ENCODE measurements around the gene UGT1A10. TPM values are rescaled to one million over a fixed set of nuclear protein-coding genes. Genes with fewer than 3 reads are reported as not detected.
"Not testable (repeated sequence)": the region's sequence is repeated elsewhere in the genome, so short reads cannot be mapped to it uniquely, and the experiment has no call there.

UGT1A10 gene
- total RNA-seq, 4 donors from 2014 or later, result not detected

DNA sequence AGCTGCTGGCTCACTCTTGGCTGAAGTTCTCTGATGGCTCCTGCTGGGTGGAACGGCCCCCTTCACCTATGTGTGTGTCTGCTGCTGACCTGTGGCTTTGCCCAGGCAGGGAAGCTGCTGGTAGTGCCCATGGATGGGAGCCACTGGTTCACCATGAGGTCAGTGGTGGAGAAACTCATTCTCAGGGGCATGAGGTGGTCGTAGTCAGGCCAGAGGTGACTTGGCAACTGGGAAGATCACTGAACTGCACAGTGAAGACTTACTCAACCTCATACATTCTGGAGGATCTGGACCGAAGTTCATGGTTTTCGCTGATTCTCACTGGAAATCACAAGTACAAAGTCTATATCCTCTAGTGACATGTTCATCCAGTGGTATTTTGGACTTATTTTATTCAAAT lies 32.7 kb upstream of the UGT1A10 start:
- ATAC-seq (ENCODE audit: low FRiP score), result no peak
- DNase-seq (ENCODE audit: low spot score), result no peak
- TF ChIP-seq, protein P1, sequence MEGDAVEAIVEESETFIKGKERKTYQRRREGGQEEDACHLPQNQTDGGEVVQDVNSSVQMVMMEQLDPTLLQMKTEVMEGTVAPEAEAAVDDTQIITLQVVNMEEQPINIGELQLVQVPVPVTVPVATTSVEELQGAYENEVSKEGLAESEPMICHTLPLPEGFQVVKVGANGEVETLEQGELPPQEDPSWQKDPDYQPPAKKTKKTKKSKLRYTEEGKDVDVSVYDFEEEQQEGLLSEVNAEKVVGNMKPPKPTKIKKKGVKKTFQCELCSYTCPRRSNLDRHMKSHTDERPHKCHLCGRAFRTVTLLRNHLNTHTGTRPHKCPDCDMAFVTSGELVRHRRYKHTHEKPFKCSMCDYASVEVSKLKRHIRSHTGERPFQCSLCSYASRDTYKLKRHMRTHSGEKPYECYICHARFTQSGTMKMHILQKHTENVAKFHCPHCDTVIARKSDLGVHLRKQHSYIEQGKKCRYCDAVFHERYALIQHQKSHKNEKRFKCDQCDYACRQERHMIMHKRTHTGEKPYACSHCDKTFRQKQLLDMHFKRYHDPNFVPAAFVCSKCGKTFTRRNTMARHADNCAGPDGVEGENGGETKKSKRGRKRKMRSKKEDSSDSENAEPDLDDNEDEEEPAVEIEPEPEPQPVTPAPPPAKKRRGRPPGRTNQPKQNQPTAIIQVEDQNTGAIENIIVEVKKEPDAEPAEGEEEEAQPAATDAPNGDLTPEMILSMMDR (IDR thresholded peaks at IDR 0.05), result no peak

DNA sequence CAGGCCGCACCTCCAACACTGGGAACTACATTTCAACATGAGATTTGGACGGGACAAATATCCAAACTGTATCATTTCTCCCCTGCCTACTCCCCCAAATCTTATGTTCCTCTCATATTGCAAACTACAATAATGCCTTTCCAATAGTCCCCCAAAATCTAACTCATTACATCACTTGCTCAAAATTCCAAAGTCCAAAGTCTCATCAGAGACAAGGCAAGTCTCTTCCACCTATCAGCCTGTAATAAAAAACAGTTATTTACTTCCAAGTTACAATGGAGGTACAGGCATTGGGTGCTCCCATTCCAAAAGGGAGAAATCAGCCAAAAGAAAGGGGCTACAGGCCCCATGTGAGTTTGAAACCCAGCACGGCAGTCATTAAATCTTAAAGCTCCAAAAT lies 31.4 kb upstream of the UGT1A10 start:
- ATAC-seq (ENCODE audit: low FRiP score), result no peak
- TF ChIP-seq, protein P1 (IDR thresholded peaks at IDR 0.05), result no peak

DNA sequence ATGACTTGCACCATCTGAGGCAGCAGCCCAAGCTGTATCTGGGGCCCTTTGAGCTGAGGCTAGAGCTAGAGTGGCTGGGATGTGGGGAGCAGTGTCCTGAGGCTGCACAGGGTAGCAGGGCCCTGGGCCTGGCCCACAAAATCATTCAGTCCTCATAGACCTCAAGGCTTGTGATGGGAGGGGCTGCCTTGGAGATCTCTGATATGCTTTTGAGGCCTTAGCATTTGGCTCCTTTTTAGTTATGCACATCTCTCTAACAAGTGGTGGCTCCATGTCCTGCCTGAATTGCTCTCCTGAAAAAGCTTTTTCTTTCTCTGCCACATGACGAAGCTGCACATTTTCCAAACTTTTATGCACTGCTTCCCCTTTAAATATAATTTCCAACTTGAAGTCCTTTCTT lies 30.6 kb upstream of the UGT1A10 start:
- ATAC-seq (ENCODE audit: low FRiP score) (no peak), DNase-seq (ENCODE audit: low spot score) (no peak)
- TF ChIP-seq, protein P1 (IDR thresholded peaks at IDR 0.05), result no peak

More for the DNA sequence above, 31.4 kb upstream of the UGT1A10 start:
- no peak for DNase-seq (ENCODE audit: low spot score)

DNA sequence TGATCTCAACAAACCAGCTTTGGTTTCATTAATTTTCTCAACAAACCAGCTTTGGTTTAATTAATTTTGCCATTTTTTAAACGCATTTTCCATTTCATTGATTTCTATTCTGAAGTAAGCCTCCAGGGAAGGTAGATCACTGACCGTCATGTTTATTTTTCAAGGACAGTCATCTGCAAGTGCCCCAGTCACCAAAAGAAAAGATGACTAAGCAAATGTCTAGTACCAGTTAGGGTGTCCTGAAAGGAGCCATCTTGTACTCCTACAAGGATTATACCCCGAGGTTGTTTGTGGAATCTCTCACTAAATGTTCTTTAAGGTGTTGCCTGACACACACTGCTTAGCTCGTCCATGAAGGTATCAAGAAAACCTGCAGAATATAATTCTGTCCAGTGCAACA lies 25.0 kb upstream of the UGT1A10 start:
- TF ChIP-seq, protein P1 (IDR thresholded peaks at IDR 0.05), result no peak
- no peak for ATAC-seq (ENCODE audit: low FRiP score)
- no peak for DNase-seq (ENCODE audit: low spot score)

DNA sequence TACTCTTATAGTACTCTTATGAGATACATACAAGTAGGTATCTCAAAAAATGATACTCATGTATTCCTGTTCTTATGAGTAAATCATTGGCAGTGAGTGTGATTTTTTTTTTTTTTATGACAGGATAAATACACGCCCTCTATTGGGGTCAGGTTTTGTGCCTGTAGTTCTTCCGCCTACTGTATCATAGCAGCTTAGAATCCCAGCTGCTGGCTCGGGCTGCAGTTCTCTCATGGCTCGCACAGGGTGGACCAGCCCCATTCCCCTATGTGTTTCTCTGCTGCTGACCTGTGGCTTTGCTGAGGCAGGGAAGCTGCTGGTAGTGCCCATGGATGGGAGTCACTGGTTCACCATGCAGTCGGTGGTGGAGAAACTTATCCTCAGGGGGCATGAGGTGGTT lies 18.8 kb upstream of the UGT1A10 start, which contains the start of gene UGT1A8:
Gene UGT1A8, plus strand, starts transcription at position 158 of the 400 bp plus-strand sequence. Its CDS starts 75 bp downstream, at position 233.
- not testable (repeated sequence) for ATAC-seq (ENCODE audit: low FRiP score); DNase-seq (ENCODE audit: low spot score)

DNA sequence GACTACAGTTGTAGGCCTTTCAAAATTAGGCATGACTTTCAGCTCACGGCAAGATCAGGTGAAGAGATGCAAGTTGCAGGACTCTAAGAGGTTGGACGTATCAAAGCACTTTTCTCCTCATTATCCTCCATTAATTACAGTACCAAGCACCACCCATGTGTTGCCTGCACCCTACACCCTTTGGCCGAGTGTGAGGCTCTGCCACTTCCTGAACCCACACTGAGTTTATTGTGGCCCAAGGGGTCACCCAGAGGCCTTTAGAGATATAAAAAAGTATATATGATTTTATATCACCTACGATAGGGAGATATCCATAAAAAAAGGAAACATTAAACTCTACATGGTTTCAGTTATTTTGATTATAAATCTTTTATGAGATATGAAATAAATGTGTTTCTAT lies 16.0 kb upstream of the UGT1A10 start:
- ATAC-seq (ENCODE audit: low FRiP score) (no peak), DNase-seq (ENCODE audit: low spot score) (no peak)
- TF ChIP-seq, protein P1 (IDR thresholded peaks at IDR 0.05), result no peak

DNA sequence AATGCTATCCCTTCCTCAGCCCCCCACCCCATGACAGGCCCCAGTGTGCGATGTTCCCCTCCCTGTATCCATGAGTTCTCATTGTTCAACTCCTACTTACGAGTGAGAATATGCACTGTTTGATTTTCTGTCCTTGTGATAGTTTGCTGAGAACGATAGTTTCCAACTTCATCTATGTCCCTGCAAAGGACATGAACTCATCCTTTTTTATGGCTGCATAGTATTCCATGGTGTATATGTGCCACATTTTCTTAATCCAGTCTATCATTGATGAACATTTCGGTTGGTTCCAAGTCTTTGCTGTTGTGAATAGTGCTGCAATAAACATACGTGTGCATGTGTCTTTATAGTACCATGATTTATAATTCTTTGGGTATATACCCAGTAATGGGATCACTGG lies 14.4 kb upstream of the UGT1A10 start:
- not testable (repeated sequence) for DNase-seq (ENCODE audit: low spot score); ATAC-seq (ENCODE audit: low FRiP score)

DNA sequence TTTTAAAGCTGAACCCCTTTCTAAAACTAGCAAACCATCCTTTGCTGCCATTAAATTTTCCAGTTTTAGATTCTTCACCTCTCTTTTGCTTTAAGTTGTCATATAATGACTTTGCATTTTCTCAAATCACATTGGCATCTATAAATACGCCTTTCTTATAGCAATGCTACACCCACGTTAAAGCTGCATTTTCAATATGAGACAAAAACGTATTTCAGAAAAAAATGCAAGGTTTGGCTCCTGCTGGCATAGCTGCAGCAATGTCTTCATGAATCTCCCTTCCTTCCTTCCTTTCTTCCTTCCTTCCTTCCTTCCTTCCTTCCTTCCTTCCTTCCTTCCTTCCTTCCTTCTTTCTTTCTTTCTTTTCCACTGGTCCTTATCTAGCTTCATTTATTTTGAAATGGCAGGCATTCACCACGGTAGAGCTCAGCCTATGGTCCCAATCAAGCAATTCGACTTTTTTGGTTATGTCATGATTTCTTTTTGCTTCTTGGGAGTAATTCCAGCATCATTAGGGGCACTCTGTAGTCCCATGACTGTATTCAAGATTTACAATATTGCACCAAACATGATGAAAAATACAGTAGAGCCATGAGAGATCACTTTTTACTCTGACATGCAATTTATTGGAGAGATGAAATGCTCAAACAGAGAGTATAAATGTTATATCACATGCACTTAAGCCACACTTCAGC lies 8.8 kb upstream of the UGT1A10 start:
- ATAC-seq (ENCODE audit: low FRiP score), result no peak
- no peak for DNase-seq (ENCODE audit: low spot score)
- TF ChIP-seq, protein P1 (IDR thresholded peaks at IDR 0.05), result no peak

Data from omental fat pad (tissue), 4 donors.